Activated CD4-positive, CD25-positive, alpha-beta regulatory T cell treated with anti-CD3 and anti-CD28 coated beads, Interleukin-2, amount 50 U/mL, for 24 hours (primary cell): ENCODE results near the gene UCK2.

Source experiments
- ATAC-seq, 2 donors: fragments of 150-1000 bp; cut with Tn5 transposase; one replicate each; pipeline ENCODE4 v1.10.0; 2021; ENCODE audit warnings: mild to moderate bottlenecking in 1 of 2, moderate library complexity in 1 of 2

Gene UCK2

GRCh38 chr1:165904948-165905347, 77.5 kb downstream of the UCK2 start:
- no peak for ATAC-seq

GRCh38 chr1:165905853-165906252, 78.4 kb downstream of the UCK2 start:
- no peak for ATAC-seq

GRCh38 chr1:165907256-165907857, 79.9 kb downstream of the UCK2 start:
- ATAC-seq: no peak

DNA sequence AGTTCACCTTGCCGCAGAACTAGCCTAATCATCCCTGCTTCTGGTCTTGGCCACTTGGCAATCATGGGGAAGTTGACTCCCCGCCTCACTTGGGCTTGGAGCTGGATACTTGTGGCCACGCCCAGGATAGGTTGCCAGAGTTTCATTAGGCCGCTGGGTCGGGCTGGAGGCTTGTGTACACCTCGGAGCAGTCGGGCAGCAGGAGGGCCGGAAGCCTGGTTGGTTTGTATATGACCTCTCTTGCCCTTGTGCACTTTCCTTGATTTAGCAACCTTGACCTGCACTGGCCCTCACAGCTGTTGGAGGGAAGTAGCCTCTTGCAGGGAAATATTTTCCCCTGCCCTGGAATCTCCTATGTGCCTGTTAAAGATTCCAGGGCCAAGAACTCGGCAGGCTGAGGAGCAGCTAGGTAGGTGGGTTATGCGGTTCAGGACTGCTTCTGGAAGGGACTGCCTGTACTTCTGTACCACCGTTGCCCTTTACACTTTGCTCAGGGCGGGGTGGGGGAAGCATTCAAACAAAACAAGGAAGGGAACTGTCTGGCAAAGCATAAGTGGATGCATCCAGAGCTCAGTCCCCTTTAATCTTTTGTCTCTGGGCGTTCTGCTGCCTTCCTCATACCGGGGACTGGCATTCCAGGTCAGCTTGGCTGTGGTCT, 83.5 kb downstream of the UCK2 start:
- no peak for ATAC-seq

- no peak for ATAC-seq
These were observed 84.3 kb downstream of the UCK2 start for GRCh38 chr1:165911609-165912281.

DNA sequence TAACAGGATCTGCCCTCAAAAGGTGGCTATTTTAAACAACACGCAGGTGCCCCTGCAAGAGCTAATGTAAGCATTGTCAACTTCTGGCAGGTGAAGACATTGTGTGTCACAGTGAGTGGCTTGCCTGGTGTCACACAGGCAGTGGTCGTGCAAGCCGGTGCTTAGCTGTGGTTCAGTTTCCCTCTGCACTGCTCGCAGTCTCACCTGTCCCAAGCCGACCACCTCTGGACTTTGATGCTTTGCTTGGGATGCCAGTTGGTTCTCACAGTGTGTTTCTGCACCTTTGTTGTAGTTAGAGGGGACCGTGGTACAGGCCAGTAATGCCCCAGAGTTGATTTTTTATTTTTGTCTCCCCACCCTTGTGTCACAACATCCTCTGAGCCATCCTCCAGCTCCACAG, 85.2 kb downstream of the UCK2 start:
- no peak for ATAC-seq

GRCh38 chr1:165914136-165914798, 86.9 kb downstream of the UCK2 start:
- peak; percentile 68 to 79 for ATAC-seq

DNA sequence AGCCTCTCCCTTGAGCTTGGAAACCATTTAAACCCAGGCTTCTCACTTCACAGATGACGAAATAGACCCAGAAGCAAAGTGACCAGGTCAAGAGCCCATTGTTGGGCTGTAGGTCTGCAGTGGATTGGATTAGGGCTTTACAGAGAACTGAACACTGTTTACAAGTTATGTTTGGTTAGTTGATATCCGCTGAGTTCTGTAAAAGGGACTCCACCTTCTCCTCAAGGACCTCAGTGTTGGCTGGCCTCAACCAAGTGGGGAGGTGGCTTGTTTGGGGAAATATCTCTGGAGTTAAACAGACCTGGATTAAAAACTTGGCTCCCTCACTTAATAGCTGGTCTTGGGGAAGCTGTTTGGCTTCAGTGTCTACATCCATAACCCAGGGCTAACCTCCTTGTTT, 88.1 kb downstream of the UCK2 start:
- ATAC-seq: no peak

DNA sequence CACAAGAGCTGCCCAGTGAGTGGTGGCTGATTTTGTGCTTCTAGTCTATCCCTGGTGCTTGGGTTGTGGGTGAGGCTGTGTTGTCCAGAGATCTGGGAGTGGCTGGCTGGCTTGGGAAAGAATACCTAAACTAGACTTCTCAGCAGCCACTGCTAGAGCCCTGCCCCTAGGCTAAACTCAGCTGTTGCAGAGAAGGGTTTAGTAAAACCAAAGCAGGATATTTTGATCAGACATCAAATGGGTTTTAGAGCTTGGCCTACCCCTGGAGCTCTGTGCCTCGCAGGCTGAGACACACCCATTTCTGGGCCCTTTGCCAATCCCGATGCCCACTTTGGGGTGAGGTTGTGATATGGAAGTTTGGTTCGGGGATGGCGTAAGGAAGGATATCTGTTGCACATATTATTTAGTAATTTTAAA, 88.5 kb downstream of the UCK2 start:
- ATAC-seq: no peak

DNA sequence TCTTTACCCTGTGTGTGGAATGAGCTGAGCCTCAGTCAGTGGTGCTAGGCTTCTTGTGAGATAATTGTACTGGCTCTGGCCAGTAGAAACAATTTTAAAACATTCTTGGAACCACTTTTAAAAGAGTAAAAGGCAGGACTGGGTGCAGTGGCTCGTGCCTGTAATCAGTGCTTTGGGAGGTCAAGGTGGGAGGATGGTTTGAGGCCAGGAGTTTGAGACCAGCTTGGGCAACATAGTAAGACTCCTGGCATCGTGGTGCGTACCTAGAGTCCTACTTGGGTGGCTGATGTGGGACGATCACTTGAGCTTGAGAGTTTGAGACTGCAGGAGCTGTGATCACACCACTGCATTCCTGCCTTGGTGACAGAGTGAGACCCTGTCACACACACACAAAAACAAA, 89.8 kb downstream of the UCK2 start:
- no peak for ATAC-seq

DNA sequence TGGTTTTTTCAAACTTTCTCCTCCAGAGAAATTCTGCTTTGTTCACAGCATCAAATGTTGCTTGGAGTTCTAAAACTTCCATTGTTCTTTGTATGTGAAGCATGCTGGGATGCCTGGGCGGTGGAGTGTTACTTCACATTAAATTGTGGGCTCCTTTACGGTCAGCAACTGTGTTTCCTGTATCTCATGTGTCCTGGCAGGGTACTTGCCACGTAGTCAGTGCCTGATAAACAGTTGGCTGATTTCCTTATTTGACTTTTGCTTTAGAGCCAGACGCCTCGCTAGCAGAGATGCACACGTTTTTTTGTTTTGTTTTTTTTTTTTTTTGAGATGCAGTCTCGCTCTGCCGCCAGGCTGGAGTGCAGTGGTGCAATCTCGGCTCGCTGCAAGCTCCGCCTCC, 96.7 kb downstream of the UCK2 start:
- ATAC-seq: no peak

DNA sequence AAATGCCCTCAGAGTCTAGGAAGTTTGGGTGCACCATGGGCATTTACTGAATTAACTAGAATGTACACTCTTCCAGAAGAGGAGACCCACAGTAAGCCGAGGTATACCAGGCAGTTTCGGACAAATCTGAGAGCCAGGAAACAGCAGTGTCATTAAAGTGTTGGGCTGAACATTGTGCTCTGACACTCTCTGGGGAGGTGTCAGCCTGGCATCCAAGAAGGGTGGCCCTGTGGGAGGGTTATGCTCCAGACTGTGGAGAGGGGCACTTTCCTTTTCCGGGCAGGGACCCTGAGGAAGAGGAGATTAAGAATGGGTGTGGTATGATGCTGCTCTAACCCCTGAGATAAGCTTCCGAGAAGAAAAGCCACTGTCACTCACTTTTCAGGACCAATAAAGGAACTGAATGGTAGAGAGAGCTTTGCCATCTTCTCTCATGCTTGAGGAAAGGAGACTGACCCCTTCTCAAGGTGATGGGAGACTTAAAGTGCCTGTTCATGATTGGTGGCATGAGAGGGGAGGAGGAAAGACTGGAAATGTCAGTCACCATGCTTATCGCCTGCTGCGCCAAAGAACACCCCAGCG, 98.2 kb downstream of the UCK2 start:
- no peak for ATAC-seq

DNA sequence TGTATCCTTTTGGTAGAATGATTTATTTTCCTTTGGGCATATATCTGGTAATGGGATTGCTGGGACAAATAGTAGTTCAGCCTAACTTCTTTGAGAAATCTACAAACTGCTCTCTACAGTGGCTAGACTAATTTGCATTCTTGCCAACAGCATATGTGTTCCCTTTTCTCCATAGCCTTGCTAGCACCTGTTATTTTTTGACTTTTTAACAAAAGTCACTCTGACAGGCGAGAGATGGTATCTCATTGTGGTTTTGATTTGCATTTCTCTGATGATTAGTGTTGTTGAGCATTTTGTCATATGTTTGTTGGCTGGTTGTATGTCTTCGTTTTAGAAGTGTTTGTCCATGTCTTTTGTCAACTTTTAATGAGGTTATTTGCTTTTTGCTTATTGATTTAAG, 99.8 kb downstream of the UCK2 start:
- peak in 1 of 2 donors; percentile 33 for ATAC-seq

DNA sequence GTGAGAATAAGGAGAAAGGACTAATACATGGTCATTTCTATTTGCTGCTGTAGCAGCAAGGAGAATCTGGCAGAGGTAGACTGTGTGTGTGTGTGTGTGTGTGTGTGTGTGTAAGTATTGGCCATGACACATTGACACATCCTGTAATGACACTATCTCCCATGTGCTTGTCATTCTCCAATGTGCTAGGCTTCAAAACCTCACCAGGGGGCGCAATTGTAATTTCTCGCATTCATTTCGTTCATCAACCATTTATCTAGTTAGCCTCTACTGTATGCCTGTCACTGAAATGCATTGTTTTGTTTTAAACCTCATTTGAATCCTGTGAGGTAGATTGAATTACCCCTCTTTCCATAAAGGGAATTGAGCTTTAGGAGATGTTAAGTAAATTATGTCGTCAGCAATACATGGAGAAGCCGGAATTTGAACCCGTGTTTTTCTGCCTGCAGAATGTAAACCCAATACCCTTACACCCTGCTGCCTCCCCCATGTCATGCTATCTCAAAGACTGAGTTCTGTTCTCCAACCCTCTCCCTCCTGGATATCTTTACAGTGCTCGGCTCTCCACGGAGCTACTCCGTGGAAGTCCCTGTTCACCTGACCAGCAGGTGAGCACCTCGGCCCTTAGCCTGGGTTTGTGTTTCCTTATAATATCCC, 100.8 kb downstream of the UCK2 start:
- ATAC-seq: peak; percentile 52 to 54

GRCh38 chr1:165930961-165931360, 103.5 kb downstream of the UCK2 start:
- ATAC-seq: no peak

DNA sequence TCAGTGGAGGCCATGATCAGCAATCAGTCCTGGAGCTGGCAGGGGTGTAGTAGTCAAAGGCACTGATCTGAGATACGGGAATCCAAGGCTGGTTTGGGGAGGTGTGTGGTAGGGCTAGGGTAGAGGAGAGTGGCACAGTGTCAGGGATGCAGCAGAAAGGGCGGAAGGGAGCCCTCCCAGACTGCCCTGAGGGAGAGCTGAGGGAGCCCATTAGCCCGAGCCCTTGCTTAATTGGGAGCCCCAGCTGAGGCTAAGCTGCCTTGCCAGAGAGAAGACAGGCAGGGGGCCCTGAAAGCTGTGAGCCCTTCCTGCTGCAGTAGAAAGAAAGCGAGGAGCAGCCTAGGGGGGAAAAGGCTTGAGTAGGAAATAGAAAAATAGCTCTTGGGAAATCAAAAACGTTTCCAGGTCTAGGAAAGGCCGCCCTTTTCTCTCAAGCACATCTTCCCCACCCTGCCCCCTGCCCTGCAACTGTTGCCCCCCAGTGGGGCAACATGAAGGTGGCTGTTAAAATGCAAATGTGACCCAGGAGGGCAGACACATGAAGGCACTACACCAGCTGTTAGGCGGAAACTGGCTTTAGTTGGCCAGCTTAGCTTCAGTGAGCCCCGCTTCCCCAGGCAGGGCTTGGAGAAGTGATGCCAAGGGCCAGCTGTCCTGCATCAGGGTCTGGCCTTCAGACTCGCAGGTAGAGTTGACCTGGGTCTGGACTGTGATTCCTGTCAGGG, 106.2 kb downstream of the UCK2 start:
- no peak for ATAC-seq

DNA sequence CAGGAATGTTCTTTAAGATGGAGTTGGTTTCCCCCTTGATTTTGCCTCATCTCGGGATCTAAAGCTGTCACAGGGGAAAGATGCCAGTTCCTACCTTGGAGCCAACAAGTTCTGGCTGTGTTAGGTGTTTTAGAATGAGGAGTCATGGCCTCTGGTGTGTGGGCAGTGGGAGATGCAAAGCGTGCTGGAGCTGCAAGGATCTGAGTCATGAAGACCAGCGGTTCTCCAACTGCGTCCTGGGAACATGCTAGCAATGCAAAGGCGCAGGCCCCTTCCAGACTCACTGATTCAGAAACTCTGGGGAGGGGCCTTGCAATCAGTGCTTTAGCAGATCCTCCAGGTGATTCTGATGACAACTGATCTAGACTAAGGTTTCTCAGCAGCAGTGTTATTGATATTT, 109.1 kb downstream of the UCK2 start:
- no peak for ATAC-seq

GRCh38 chr1:165937829-165938228, 110.4 kb downstream of the UCK2 start:
- ATAC-seq: no peak

DNA sequence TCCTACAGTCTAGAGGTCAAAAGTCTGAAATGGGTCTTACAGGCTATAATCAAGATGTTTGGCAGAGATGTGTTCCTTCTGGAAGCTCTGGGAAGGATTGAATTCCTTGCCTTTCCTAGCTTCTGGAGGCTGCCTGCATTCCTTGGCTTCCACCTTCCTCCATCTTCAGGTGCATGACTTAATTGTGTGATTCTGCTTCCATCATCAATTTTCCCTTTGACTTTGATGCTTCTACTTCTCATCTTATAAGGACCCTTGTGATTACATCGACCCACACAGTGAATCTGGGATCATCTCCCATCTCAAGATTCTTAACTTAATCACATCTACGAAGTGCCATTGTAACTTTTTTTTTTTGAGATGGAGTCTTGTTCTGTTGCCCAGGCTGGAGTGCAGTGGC, 111.4 kb downstream of the UCK2 start:
- ATAC-seq: no peak

DNA sequence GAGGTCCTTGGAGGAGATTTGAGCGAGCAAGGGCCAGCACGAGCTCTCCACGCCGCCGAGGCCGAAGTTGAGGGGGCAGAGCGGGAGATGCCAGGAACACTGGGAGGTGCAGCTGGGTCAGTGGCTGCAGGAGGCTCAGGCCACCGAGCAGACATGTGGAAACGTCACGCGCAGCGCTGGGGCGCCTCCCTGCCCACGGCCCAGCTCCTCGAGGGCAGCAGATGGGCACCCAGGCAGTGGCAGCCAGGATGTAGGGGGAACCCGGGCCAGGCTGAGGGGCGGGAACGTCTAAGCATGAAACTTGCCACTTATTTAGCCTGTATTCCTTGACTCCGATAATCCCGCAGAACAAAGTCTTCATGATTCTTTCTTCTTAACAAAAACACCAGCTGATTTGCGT, 114.1 kb downstream of the UCK2 start:
- ATAC-seq: no peak

GRCh38 chr1:165942062-165942461, 114.6 kb downstream of the UCK2 start:
- no peak for ATAC-seq

- ATAC-seq: no peak
These were observed 115.6 kb downstream of the UCK2 start for GRCh38 chr1:165942927-165943597.
